Thyroid gland (tissue), 4 donors: ENCODE results near the gene DIO2.

Experiments
- POLR2A ChIP-seq, 2 donors: fragments of 450-650 bp; IDR thresholded peaks; one replicate each; pipeline ENCODE4 v1.6.1; 2017; ENCODE audit warnings: antibody characterized with exemption in 2 of 2, mild to moderate bottlenecking in 2 of 2, moderate library complexity in 1 of 2
- TF ChIP-seq, protein P1 (sequence below), 6 experiments: fragments of 200-600 bp in 3 of 6; fragments of 450-650 bp in 3 of 6; sonication (generic) in 3 of 6; IDR thresholded peaks; one replicate each; pipeline ENCODE4 v1.5.1; 2016 to 2019; ENCODE audit warnings: antibody characterized with exemption in 6 of 6, mild to moderate bottlenecking in 2 of 6, inconsistent platforms in 1 of 6, moderate library complexity in 1 of 6

DNA sequence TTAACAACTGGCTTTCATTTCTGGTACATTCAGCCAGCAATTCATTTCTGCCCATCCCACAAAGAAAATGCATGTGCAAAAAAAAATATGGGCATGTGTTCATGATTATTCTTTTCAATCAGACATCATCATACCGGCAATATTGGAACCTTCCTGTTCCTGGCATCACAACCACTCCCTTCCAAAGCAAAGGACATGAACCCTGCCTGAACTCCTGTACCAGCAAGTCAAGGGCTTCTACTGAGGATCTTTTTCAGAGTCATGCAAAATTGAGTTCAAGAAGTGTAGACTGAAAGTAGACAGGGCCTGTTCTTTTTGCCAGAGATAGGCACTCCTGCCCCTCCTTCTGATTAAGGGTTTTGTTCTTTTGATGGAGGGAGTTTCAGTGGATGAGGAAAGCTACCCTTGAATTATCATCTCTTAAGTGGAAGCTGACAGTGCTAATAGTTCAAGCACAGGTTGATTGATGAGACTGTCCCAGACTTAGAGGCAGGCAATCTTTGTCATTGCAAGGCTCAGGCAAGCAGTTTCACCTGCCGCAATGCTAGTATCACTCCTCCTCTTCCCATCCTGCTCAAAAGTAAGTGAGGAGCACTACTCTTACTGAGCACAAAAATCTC is 22.3 kb upstream of the DIO2 start:
- TF ChIP-seq, protein P1, sequence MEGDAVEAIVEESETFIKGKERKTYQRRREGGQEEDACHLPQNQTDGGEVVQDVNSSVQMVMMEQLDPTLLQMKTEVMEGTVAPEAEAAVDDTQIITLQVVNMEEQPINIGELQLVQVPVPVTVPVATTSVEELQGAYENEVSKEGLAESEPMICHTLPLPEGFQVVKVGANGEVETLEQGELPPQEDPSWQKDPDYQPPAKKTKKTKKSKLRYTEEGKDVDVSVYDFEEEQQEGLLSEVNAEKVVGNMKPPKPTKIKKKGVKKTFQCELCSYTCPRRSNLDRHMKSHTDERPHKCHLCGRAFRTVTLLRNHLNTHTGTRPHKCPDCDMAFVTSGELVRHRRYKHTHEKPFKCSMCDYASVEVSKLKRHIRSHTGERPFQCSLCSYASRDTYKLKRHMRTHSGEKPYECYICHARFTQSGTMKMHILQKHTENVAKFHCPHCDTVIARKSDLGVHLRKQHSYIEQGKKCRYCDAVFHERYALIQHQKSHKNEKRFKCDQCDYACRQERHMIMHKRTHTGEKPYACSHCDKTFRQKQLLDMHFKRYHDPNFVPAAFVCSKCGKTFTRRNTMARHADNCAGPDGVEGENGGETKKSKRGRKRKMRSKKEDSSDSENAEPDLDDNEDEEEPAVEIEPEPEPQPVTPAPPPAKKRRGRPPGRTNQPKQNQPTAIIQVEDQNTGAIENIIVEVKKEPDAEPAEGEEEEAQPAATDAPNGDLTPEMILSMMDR (IDR thresholded peaks at IDR 0.05), result no peak
- no peak for TF ChIP-seq POLR2A (IDR thresholded peaks at IDR 0.05)
